Endothelial cell of umbilical vein (primary cell): ENCODE results near the gene RBM22.

Experiments used
- CTCF ChIP-seq, 2 donors: IDR thresholded peaks; 1 replicate in 1 of 2; 2 replicates in 1 of 2; pipeline ENCODE4 v1.5.1; 2011; ENCODE audit warnings: low read length in 2 of 2, mild to moderate bottlenecking in 2 of 2, moderate library complexity in 2 of 2, control low read depth in 1 of 2, inconsistent platforms in 1 of 2, low read depth in 1 of 2; ENCODE audit not compliant: insufficient read depth in 1 of 2; ENCODE audit errors: extremely low read depth in 1 of 2
- EZH2 ChIP-seq: IDR thresholded peaks from 2 replicates; pipeline ENCODE4 v1.6.1; 2012; ENCODE audit warnings: borderline replicate concordance, low read depth, mild to moderate bottlenecking, moderate library complexity, low read length, inconsistent platforms; ENCODE audit not compliant: severe bottlenecking
- FOS ChIP-seq: IDR thresholded peaks from 2 replicates; pipeline ENCODE4 v1.6.1; 2011; ENCODE audit warnings: mild to moderate bottlenecking, low read length, moderate library complexity, borderline replicate concordance; ENCODE audit not compliant: insufficient read depth
- GATA2 ChIP-seq: IDR thresholded peaks from 2 replicates; pipeline ENCODE4 v1.7.0; 2011; ENCODE audit warnings: low read depth, mild to moderate bottlenecking, moderate library complexity, mixed read lengths, low read length; ENCODE audit not compliant: insufficient read length, insufficient read depth
- MAX ChIP-seq: IDR thresholded peaks from 2 replicates; pipeline ENCODE4 v1.6.1; 2011; ENCODE audit not compliant: insufficient read depth, insufficient read length
- MYC ChIP-seq: IDR thresholded peaks from one replicate; pipeline ENCODE4 v1.6.1; 2011; ENCODE audit warnings: mild to moderate bottlenecking, low read depth, low read length
- POLR2A ChIP-seq: IDR thresholded peaks from 2 replicates; pipeline ENCODE4 v1.6.1; 2012; ENCODE audit warnings: low read depth, mild to moderate bottlenecking, control low read depth, low read length
- POLR2AphosphoS5 ChIP-seq: IDR thresholded peaks from 2 replicates; pipeline ENCODE4 v1.6.1; 2012; ENCODE audit warnings: low read depth, mild to moderate bottlenecking, control low read depth, low read length, moderate library complexity; ENCODE audit not compliant: insufficient read depth

GRCh38 chr5:150723845-150724244 lies 23.0 kb upstream of the RBM22 start:
- TF ChIP-seq CTCF (IDR thresholded peaks at IDR 0.05; ENCODE audit: extremely low read depth in 1 of 2, insufficient read depth in 1 of 2, low read depth in 1 of 2, low read length in 2 of 2) (no peak), MAX (no peak), EZH2 (no peak), POLR2AphosphoS5 (no peak), MYC (no peak), POLR2A (no peak), GATA2 (no peak), FOS (peak; percentile 15)
